Keratinocyte (primary cell): ENCODE results near the gene RER1.

ENCODE experiments used
- EZH2 ChIP-seq: IDR thresholded peaks from one replicate; pipeline ENCODE4 v1.6.1; 2012; ENCODE audit warnings: inconsistent platforms, mild to moderate bottlenecking, low read length, moderate library complexity
- TF ChIP-seq, protein P1 (sequence below), 3 experiments: IDR thresholded peaks in 1 of 3; conservative IDR thresholded peaks in 1 of 3; optimal IDR thresholded peaks in 1 of 3; 2 replicates in 2 of 3; 3 replicates in 1 of 3; pipeline versions ENCODE3 to v1.5.1; 2011; ENCODE audit warnings: low read length in 3 of 3, mild to moderate bottlenecking in 3 of 3, moderate library complexity in 2 of 3, control low read depth in 1 of 3, inconsistent platforms in 1 of 3; ENCODE audit not compliant: insufficient read depth in 2 of 3; ENCODE audit errors: extremely low read depth in 1 of 3

DNA sequence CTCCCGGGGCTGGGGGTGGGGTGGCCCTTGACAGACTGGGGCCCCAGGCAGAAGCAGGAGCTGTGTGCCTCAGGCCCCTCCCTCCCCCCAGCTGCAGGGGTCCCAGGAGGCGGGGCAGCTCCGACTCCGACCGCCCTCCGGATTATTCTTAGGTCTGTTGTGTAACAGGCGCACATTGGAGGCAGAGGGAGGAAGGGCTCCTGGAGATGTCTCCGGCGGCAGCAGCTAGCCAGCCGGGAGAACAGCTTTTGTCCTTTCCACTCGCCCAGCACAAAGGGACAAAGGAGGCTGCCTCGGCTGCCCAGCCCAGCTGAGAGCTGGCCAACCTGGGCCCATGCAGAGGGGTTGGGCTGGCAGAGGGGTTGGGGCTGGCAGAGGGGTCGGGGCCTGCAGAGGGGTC, 54.8 kb downstream of the RER1 start:
- TF ChIP-seq EZH2 = no peak
- TF ChIP-seq, protein P1, sequence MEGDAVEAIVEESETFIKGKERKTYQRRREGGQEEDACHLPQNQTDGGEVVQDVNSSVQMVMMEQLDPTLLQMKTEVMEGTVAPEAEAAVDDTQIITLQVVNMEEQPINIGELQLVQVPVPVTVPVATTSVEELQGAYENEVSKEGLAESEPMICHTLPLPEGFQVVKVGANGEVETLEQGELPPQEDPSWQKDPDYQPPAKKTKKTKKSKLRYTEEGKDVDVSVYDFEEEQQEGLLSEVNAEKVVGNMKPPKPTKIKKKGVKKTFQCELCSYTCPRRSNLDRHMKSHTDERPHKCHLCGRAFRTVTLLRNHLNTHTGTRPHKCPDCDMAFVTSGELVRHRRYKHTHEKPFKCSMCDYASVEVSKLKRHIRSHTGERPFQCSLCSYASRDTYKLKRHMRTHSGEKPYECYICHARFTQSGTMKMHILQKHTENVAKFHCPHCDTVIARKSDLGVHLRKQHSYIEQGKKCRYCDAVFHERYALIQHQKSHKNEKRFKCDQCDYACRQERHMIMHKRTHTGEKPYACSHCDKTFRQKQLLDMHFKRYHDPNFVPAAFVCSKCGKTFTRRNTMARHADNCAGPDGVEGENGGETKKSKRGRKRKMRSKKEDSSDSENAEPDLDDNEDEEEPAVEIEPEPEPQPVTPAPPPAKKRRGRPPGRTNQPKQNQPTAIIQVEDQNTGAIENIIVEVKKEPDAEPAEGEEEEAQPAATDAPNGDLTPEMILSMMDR (optimal IDR thresholded peaks at IDR 0.05 in 1 of 3, IDR thresholded peaks at IDR 0.05 in 1 of 3, conservative IDR thresholded peaks at IDR 0.05 in 1 of 3; ENCODE audit: extremely low read depth in 1 of 3, insufficient read depth in 2 of 3, low read length in 3 of 3) = no peak
